ENCODE measurements around the gene EI24. TPM values are rescaled to one million over a fixed set of nuclear protein-coding genes. Genes with fewer than 3 reads are reported as not detected.

Gene EI24
- total RNA-seq, result 83.6 and 90.7 TPM in 2 replicates
- long read RNA-seq, transcript EI24-201 (11 exons, 2,455 nt), result major isoform, 86 of 117 reads
- long read RNA-seq, partial matches to known transcripts, result 17 of 117 reads
- long read RNA-seq, other reads (novel, unspliced or antisense), result 6 of 117 reads

- TF ChIP-seq CTCF (IDR thresholded peaks at IDR 0.05), result peak; percentile 79
- peaks cover 17% of the 10 kb centered on the region for H3K4me1 Mint-ChIP-seq (ENCODE audit: unreplicated experiment)
- DNase-seq (ENCODE audit: extremely low spot score, unreplicated experiment), result peak; percentile 97
- H3K36me3 Mint-ChIP-seq (ENCODE audit: unreplicated experiment), result peaks cover 7% of the 10 kb centered on the region
- peaks cover 4% of the 10 kb centered on the region for H3K27me3 Mint-ChIP-seq (ENCODE audit: unreplicated experiment)
- H3K9me3 Mint-ChIP-seq (ENCODE audit: unreplicated experiment), result no peaks in the 10 kb centered on the region
- H3K4me3 Mint-ChIP-seq (ENCODE audit: unreplicated experiment), result peak within 1 kb of the TSS; percentile 85
- peak within 1 kb of the TSS; percentile 78 for H3K27ac Mint-ChIP-seq (ENCODE audit: unreplicated experiment)
Observed at GRCh38 chr11:125568970-125569914, at the start of gene EI24. TSS of gene EI24 (plus strand) at chr11:125569477. CDS start at chr11:125572528, 3,051 bp downstream.

- Mint-ChIP-seq H3K27me3 (ENCODE audit: unreplicated experiment) (peaks cover 17% of the 10 kb centered on the region), H3K4me1 (ENCODE audit: unreplicated experiment) (peaks cover 8% of the 10 kb centered on the region), H3K4me3 (ENCODE audit: unreplicated experiment) (no peak overlapping the region), H3K27ac (ENCODE audit: unreplicated experiment) (no peak overlapping the region), H3K9me3 (ENCODE audit: unreplicated experiment) (no peaks in the 10 kb centered on the region), H3K36me3 (ENCODE audit: unreplicated experiment) (no peaks in the 10 kb centered on the region)
- DNase-seq (ENCODE audit: extremely low spot score, unreplicated experiment), result no peak
- no peak for TF ChIP-seq CTCF (IDR thresholded peaks at IDR 0.05)
Observed at GRCh38 chr11:125519860-125520834, 49.1 kb upstream of the EI24 start.

GRCh38 chr11:125525303-125525702 is 44.0 kb upstream of the EI24 start:
- no peaks in the 10 kb centered on the region for H3K36me3 Mint-ChIP-seq (ENCODE audit: unreplicated experiment)
- H3K27ac Mint-ChIP-seq (ENCODE audit: unreplicated experiment), result no peak overlapping the region
- H3K4me3 Mint-ChIP-seq (ENCODE audit: unreplicated experiment), result no peak overlapping the region
- no peak for TF ChIP-seq CTCF (IDR thresholded peaks at IDR 0.05)
- peaks cover 23% of the 10 kb centered on the region for H3K27me3 Mint-ChIP-seq (ENCODE audit: unreplicated experiment)
- H3K4me1 Mint-ChIP-seq (ENCODE audit: unreplicated experiment), result no peaks in the 10 kb centered on the region
- DNase-seq (ENCODE audit: extremely low spot score, unreplicated experiment), result no peak
- no peaks in the 10 kb centered on the region for H3K9me3 Mint-ChIP-seq (ENCODE audit: unreplicated experiment)

- no peak for DNase-seq (ENCODE audit: extremely low spot score, unreplicated experiment)
- H3K36me3 Mint-ChIP-seq (ENCODE audit: unreplicated experiment), result no peaks in the 10 kb centered on the region
- no peak overlapping the region for H3K27ac Mint-ChIP-seq (ENCODE audit: unreplicated experiment)
- no peaks in the 10 kb centered on the region for H3K9me3 Mint-ChIP-seq (ENCODE audit: unreplicated experiment)
- peaks cover 32% of the 10 kb centered on the region for H3K27me3 Mint-ChIP-seq (ENCODE audit: unreplicated experiment)
- no peak overlapping the region for H3K4me3 Mint-ChIP-seq (ENCODE audit: unreplicated experiment)
- no peaks in the 10 kb centered on the region for H3K4me1 Mint-ChIP-seq (ENCODE audit: unreplicated experiment)
- TF ChIP-seq CTCF (IDR thresholded peaks at IDR 0.05), result no peak
Observed at GRCh38 chr11:125532668-125533067, 36.6 kb upstream of the EI24 start.
